VCaP (cell line): ENCODE results near the gene PPM1H.

Experiments used
- H3K27ac ChIP-seq: fragments of 450-650 bp; 2 replicates; pipeline ENCODE4 v1.5.1; 2017
- TF ChIP-seq, protein P1 (sequence below): fragments of 450-650 bp; conservative IDR thresholded peaks from 2 replicates; pipeline ENCODE4 v1.5.1; 2017; ENCODE audit warnings: mild to moderate bottlenecking, moderate library complexity

PPM1H gene

DNA sequence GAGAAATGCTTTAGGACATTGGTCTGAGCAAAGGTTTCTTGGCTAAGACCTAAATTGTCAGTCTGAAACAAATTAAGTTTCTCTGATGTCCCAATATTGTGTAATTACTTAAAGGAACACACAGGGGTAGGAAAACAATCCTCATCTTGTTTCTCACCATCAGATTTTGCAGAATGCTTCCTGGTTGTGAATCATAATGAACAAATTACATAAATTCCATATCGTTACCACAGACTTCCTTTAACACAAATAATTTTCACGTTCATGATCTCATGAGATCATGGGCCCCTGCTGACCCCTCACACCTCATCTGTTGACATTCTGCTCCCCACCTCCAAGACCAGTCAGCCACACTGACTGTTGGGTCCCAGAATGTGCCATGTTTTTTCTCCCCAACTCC, 274.2 kb downstream of the PPM1H start:
- H3K27ac ChIP-seq: no peak overlapping the region
- TF ChIP-seq, protein P1, sequence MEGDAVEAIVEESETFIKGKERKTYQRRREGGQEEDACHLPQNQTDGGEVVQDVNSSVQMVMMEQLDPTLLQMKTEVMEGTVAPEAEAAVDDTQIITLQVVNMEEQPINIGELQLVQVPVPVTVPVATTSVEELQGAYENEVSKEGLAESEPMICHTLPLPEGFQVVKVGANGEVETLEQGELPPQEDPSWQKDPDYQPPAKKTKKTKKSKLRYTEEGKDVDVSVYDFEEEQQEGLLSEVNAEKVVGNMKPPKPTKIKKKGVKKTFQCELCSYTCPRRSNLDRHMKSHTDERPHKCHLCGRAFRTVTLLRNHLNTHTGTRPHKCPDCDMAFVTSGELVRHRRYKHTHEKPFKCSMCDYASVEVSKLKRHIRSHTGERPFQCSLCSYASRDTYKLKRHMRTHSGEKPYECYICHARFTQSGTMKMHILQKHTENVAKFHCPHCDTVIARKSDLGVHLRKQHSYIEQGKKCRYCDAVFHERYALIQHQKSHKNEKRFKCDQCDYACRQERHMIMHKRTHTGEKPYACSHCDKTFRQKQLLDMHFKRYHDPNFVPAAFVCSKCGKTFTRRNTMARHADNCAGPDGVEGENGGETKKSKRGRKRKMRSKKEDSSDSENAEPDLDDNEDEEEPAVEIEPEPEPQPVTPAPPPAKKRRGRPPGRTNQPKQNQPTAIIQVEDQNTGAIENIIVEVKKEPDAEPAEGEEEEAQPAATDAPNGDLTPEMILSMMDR: no peak

DNA sequence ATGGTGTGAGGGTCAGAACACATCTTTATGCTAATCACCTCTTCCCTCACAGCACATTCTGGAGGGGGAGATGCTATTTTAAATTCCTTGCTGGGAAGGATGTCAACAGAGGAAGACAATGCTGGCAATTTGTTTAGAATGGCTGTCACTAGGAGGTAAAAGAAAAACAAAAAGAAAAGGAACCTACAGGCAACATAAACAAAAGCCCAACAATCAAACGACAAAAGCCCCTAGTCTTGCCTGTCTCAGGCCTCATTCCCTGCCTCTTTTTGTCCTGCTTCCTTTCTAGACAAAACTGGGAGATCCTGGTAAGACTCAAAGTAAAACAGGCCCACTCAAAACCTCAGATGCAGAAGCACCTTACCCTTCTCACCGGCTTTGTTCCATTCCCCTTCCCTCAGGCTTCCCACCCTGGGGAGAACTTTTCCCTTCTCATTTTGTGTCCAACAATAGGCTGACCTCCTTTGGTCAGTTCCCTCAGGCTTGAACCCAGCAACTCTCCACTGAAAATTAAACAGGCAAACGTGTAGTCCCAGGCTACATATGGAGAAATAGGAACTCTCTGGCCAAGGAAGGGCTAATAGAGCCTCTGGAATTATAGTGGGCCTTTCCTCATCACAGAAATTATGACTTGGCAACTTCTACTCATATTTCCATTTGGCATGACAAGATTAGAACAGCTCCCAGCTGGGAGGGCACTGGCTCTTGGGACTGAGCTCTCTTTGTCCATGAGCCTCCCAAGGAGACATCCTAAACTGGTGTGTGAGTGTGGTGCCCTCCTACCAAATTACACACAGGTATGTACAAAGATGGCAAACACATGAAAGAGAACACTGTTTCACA, 275.3 kb downstream of the PPM1H start:
- TF ChIP-seq, protein P1: no peak
- H3K27ac ChIP-seq: no peak overlapping the region

DNA sequence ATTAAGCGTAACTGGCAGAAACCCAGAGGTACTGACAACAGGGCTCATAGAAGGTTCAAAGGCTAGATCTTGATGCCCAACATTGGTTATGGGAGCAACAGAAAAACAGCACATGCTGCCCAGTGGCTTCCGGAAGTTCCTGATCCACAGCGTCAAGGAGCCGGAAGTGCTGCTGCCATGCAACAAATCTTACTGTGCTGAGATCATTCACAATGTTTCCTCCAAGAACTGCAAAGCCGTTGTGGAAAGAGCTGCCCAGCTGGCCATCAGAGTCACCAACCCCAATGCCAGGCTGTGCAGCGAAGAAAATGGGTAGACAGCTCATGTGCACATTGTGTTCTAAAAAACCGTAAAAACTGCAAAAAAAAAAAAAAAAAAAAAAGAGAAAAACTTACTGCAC, 276.0 kb downstream of the PPM1H start:
- H3K27ac ChIP-seq: no peak overlapping the region
- TF ChIP-seq, protein P1: no peak

DNA sequence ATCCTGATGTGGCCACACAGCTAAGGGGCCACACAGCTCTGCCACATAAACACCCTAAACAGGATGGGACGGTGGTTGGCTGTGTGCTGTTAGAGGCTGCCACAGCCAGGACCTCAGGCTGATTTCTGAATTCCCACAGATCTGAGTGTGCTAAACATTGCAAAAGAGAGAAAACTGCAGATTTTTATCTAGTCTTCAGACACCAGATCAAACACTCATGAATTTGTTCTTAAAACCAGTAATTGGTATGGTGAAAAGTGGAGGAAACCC, 277.7 kb downstream of the PPM1H start:
- H3K27ac ChIP-seq: no peak overlapping the region
- TF ChIP-seq, protein P1: no peak

DNA sequence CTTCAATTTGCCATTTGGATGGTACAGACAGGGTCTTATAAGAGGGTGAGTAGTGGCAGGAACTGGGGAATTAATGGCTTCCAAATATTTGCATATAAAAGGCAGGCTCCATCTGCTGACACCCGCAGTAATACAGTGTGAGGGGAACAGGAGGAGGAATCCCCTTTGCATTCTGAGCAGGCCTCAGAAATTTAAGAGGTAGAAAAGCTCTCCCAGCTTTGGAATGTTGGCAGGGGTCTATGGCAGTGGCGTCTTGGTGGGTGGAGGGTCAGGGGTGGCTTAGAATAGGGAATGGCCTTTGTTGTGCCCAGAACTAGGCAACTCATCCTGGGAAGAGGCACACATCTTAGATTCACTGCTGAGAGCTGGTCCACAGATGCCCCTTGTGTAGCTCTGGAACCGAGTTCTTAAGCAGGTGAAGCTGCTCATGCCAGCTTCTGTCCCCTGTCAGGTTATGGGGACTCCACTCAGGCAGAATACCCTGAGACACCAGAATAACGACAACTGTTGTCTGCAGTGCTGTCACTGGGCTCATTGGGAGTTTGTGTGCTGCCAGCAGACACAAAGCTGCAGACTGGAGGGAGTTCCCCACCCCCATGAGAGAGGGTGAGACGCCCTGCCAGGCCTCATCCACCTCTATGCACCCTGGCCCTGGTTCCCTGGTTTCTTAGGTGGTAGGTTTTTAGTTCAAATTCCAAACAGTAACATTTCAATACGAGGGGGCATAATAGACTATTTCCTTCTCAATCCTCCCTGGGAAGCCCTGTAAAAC, 278.2 kb downstream of the PPM1H start:
- TF ChIP-seq, protein P1: no peak
- H3K27ac ChIP-seq: no peak overlapping the region

DNA sequence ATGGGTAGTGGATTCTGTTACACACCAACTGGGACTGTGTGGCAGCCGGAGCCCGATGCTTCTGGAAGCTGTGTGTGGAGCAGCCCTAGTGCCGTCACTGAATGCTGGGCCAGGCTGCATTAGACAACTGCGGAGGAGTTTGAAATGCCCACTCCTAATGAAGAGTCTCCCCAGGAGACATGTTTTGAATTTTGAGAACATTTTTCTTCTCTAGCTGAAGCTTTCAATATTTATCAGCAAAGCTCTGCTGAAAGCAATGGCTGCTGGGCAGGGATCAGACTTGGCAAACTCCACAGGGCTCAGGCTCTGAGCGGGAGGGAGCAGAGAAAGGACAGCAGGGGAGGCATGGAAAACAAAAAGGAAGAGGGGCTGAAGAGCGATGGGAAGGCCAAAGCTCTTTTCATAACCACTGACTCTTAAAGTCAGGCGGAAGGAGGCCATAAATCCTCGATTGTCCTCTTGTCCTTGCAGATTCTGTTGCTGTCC, 279.2 kb downstream of the PPM1H start:
- TF ChIP-seq, protein P1: no peak
- no peak overlapping the region for H3K27ac ChIP-seq
